Measurements from ENCODE around the gene SFXN3.

Gene SFXN3

GRCh38 chr10:101021692-101022251 lies 9.3 kb upstream of the SFXN3 start:
- no peak for TF ChIP-seq MYC (IDR thresholded peaks at IDR 0.05; ENCODE audit: low read depth, low read length)
- no peak for DNase-seq (ENCODE audit: low read depth)

GRCh38 chr10:101022967-101023705 lies 7.9 kb upstream of the SFXN3 start:
- TF ChIP-seq MAX (IDR thresholded peaks at IDR 0.05; ENCODE audit: low read depth, low read length): no peak
- no peak overlapping the region for H3K4me3 ChIP-seq (ENCODE audit: low read depth, low read length)
- no peak for DNase-seq (ENCODE audit: low read depth)

More at GRCh38 chr10:101021692-101022251, 9.3 kb upstream of the SFXN3 start:
- no peak overlapping the region for H3K4me3 ChIP-seq (ENCODE audit: low read depth, low read length)

DNA sequence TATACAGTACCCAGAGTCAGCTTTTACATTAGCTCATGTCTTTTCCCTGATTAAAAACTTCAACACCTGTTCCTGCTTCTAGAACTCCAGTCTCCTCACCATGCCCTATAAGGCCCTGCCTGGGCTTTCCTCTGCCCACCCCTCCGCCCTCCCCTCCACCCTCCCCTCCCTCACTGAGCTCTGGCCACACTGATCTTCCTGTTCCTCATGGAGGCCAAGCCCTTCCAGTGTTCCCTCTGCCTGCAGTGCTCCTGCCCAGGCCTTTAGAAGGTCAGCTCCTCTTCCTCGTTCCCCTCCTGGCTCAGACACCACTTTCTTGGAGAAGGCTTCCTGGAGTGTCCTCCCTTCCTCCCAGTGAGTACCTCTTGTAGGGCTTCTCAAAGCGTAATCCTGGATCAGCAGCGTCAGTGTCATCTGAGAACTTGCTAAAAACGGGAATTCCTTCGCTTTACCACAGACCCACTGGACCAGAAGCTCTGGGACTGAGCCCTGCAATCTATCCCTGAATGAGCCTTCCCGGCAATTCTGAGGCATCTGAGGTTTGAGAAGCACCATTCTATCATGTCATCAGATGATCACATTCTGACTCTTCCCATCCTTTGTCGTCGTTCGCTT lies 3.8 kb upstream of the SFXN3 start:
- TF ChIP-seq MYC (IDR thresholded peaks at IDR 0.05; ENCODE audit: low read depth, low read length) (no peak), POLR2A (IDR thresholded peaks at IDR 0.05; ENCODE audit: extremely low read depth, insufficient read length) (no peak), MAX (IDR thresholded peaks at IDR 0.05; ENCODE audit: low read depth, low read length) (no peak)
- TF ChIP-seq, protein P1, sequence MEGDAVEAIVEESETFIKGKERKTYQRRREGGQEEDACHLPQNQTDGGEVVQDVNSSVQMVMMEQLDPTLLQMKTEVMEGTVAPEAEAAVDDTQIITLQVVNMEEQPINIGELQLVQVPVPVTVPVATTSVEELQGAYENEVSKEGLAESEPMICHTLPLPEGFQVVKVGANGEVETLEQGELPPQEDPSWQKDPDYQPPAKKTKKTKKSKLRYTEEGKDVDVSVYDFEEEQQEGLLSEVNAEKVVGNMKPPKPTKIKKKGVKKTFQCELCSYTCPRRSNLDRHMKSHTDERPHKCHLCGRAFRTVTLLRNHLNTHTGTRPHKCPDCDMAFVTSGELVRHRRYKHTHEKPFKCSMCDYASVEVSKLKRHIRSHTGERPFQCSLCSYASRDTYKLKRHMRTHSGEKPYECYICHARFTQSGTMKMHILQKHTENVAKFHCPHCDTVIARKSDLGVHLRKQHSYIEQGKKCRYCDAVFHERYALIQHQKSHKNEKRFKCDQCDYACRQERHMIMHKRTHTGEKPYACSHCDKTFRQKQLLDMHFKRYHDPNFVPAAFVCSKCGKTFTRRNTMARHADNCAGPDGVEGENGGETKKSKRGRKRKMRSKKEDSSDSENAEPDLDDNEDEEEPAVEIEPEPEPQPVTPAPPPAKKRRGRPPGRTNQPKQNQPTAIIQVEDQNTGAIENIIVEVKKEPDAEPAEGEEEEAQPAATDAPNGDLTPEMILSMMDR (IDR thresholded peaks at IDR 0.05; ENCODE audit: low read depth, low read length): no peak
- peak; percentile 42 for DNase-seq (ENCODE audit: low read depth)
- no peak overlapping the region for H3K4me3 ChIP-seq (ENCODE audit: low read depth, low read length)

DNA sequence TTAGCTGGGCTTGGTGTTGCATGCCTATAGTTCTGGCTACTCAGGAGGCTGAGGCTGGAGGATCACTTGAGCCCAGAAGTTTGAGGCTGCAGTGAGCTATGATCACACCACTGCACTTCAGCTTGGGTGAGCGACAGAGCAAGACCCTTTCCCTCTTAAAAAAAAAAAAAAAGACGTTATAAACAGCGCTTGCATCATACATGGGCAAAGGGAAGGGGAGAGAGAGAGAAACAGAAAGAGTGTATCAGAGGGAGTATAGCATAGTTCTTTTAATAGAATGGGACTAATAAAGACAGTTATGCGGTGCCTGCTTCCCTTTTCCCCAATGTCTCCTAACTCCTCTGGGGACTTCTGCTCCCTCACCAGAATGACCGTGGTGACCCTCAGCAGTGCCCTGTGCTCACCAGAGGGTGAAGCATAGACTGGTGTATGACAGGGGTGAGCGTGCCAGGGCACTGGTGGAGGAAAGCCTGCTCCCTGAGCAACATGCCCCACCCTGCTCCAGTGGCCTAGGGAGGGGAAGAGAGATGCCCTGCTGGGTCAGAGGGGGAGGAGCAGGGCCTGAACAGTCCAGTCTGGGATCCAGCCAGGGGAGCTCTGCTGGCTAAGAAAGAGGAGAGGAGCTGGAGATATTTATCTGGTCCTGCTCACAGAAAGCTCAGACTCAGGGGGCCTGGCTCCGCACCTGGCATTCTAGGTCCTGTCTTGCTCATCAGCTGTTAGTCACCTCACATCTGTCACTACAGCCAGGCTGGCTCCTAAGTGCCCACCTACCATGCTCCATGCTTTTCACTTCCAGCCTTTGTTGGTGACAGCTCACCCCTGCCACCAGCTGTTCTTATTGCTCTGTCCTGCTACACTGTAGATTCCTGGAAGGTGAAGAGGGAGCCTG lies 2.3 kb upstream of the SFXN3 start:
- TF ChIP-seq MAX (IDR thresholded peaks at IDR 0.05; ENCODE audit: low read depth, low read length) (no peak), MYC (IDR thresholded peaks at IDR 0.05; ENCODE audit: low read depth, low read length) (no peak), POLR2A (IDR thresholded peaks at IDR 0.05; ENCODE audit: extremely low read depth, insufficient read length) (no peak)
- TF ChIP-seq, protein P1 (IDR thresholded peaks at IDR 0.05; ENCODE audit: low read depth, low read length): no peak
- peak; percentile 84 for DNase-seq (ENCODE audit: low read depth)
- no peak overlapping the region for H3K4me3 ChIP-seq (ENCODE audit: low read depth, low read length)

DNA sequence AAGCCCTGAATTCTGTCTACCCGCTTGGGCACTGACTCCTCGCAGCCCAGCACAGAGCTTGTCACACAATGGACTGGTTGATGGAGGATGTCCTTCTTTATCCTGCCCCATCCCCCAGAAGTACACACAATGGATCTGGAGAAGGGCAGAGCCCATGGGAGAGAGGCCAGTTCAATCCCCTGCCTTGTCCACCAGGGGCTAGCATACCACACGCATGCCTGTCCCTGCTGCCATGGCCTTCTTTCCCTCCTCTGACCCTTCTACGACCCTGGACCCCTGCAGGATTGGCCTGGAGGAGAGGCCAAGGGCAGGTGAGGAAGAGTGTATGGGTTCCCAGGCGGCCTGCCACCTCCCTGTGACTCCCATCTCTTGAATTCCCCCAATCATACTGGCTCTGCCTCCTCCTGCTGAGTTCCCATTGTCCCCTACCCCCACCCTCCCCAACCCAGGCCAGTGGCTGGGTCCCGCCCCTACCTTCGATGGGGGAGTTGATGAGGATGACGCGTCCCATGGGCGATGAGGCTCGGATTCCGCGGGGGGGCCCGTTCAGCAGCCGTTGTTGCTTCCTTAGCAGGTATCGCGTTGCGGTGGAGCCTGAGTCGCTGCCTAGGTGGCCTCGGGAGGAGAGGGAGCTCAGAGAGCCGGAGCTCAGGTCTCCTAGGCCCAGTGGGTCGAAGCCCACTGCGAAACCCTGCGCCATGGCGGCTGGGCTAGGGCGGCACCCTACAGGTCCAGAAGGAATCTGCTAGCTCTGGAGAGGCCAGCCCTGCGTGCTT lies 1.3 kb upstream of the SFXN3 start:
- DNase-seq (ENCODE audit: low read depth): no peak
- TF ChIP-seq MAX (IDR thresholded peaks at IDR 0.05; ENCODE audit: low read depth, low read length) (no peak), MYC (IDR thresholded peaks at IDR 0.05; ENCODE audit: low read depth, low read length) (no peak), POLR2A (IDR thresholded peaks at IDR 0.05; ENCODE audit: extremely low read depth, insufficient read length) (no peak)
- TF ChIP-seq, protein P1 (IDR thresholded peaks at IDR 0.05; ENCODE audit: low read depth, low read length): no peak
- H3K4me3 ChIP-seq (ENCODE audit: low read depth, low read length): no peak overlapping the region

DNA sequence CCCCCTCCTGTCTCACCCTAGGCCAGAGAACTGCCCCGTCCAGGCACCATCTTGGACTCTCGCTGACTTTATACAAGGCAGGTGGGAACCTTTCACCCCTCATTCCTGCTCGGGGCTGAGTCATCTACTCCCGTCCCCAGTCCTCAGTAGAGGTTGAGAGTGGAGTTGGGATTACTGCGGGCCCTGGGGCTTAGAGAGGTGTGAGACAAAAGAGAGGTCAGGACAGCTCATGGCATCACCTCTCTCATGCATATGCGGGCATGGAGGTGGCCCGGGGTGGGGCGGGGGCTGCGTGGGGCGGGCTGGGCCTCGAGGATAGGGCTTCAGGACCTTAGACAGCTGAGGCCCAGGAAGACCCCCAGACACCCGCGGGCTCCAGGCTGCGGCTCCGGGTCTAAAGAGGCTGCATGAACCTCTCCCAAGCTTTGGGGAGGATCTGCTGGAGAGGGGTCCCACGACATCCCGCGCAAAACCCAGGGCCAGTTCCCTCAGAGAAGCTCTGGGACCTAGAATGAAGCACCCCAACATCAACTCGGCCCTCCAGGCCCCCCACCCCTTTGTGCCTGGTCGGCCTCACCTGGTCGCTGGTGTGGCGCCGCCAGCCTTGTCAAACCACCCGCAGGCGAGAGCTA lies 422 bp upstream of the SFXN3 start:
- TF ChIP-seq MYC (IDR thresholded peaks at IDR 0.05; ENCODE audit: low read depth, low read length) (no peak), POLR2A (IDR thresholded peaks at IDR 0.05; ENCODE audit: extremely low read depth, insufficient read length) (no peak), MAX (IDR thresholded peaks at IDR 0.05; ENCODE audit: low read depth, low read length) (no peak)
- TF ChIP-seq, protein P1 (IDR thresholded peaks at IDR 0.05; ENCODE audit: low read depth, low read length): no peak
- DNase-seq (ENCODE audit: low read depth): no peak
- H3K4me3 ChIP-seq (ENCODE audit: low read depth, low read length): peak overlapping the region; percentile 17
